ENCODE results near the gene ANAPC7.
"Not testable (repeated sequence)": the region's sequence is repeated elsewhere in the genome, so short reads cannot be mapped to it uniquely, and the experiment has no call there.

Gene ANAPC7

DNA sequence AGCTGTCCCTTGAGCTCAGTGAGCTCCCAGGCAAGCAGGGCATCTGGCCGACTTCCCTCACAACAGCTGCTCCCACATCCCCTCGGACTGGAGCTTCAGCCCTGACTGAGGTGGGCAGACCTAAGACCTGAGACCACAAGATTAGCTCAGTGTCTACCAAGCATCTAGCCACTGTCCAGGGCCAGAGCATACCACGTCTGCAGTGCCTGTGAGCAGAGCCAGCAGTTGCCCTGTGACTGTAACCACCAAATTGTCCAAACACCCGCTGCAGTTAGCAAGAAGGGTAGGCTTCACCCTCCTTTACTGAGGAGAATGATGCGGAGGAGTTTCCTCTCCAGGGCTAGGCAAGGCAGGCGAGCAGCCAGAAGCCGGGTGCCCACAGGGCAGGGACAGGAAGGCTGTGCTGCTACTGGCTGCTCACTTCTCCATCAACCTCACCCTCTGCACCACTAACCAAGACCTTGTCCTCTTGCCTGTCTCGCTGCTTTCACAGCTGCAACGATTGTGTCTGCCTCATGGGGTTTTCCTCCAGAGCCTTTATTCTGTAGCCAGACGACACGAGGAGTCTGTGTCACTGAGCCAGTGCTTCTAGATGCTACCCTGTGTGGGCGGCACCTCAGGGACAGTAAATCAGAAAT, 53.9 kb downstream of the ANAPC7 start:
- in situ Hi-C loops (cut with MboI; ENCODE audit: low sequenced_read_pairs) = no loop called here

DNA sequence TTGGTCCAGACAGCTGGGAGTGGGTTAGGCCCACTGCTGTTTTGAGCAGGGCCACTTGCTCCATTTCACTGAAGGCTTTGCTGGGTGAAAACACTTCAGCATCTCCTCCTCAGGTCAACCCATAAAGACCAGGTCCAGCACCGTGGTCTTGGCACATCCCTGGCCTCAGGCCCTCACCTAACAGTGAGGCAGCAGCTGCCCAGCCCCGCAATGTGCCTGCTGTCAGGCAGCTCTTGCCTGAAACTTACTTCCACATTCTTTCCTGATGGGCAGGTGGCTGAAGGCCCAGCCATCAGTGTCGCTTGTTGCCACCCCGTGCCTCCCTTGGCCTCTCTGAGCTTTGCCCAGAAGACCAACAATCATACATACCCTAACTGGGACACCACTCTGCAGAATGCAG, 54.4 kb downstream of the ANAPC7 start:
- in situ Hi-C loops (cut with MboI; ENCODE audit: low sequenced_read_pairs) = no loop called here

DNA sequence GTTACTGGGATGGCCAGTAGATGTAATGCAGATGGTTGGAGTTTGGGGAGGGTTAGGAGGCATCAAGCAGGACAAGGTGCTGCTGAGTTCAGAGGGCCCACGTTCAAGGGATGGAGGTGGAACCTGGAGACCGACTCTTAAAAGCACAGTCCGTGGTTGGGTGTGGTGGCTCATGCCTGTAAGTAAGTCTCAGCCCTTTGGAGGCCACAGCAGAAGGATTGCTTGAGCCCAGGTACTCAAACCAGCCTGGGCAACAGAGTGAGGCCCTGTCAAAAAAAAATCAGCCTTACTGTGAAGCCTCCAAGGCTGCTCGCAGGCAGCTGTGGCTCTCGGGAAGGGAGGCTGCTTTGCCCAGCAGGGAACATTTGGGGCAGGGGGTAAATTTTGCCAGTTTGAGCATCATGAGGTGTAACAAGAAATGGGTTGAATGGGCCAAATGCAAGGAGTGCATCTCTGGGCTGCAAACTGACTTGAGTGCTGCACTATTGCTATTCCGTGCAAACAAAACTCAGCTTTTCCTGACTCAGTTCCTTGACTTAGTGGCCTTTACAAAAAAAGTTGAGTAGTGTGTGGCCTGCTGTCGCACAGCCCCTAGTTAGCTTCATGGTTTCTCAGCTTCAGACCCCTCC, 55.0 kb downstream of the ANAPC7 start:
- in situ Hi-C loops (cut with MboI; ENCODE audit: low sequenced_read_pairs) = no loop called here

DNA sequence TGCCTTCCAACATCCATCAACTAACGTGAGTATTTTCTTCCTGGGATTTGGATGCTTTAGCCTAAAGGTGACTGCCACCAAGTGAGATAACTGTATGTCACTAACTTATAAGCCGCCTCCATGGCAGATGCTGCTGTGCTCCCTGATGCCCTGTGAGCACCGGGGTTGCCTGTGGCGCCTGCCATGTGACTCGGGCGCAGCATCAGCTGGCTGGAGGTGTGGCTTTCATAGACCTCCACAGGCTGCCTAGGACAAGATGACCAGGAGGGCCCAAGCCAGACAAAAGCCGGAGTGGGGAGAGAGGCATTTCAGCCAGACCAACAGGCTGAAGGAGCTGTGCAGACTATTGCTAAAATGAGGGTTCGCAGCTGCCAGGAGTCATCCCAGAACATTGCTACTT, 55.7 kb downstream of the ANAPC7 start:
- in situ Hi-C loops (cut with MboI; ENCODE audit: low sequenced_read_pairs) = no loop called here

DNA sequence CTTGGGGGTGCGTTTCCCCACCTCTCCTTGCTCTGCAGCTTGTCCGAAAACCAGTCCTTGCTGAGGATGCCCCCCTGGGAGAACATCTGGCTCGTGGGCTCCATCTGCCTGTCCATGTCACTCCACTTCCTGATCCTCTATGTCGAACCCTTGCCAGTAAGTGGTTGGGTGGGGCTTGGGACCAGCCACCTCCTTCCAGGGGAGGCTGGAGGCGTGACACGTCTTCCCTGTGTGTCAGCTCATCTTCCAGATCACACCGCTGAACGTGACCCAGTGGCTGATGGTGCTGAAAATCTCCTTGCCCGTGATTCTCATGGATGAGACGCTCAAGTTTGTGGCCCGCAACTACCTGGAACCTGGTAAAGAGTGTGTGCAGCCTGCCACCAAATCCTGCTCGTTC, 57.5 kb downstream of the ANAPC7 start:
- in situ Hi-C loops (cut with MboI; ENCODE audit: low sequenced_read_pairs) = no loop called here

DNA sequence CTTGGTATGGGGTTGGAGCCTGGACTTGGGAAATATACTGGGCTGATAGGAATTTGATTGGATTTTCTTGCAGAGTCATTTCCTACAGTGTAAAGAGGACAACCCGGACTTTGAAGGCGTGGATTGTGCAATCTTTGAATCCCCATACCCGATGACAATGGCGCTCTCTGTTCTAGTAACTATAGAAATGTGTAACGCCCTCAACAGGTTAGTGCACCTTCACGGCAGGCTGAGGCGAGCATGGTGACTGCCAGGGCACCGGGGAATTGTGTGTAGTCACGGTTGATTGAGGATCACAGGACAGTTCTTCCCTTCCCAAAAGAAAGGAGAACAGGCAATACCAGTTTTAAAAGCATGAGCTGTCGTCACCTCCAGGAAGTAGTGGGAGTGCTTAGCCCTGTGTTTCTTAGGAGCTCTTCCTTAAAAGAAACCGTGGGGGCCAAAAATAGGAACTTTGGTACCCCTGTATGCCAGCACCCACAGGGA, 58.3 kb downstream of the ANAPC7 start:
- in situ Hi-C loops (cut with MboI; ENCODE audit: low sequenced_read_pairs) = no loop called here

DNA sequence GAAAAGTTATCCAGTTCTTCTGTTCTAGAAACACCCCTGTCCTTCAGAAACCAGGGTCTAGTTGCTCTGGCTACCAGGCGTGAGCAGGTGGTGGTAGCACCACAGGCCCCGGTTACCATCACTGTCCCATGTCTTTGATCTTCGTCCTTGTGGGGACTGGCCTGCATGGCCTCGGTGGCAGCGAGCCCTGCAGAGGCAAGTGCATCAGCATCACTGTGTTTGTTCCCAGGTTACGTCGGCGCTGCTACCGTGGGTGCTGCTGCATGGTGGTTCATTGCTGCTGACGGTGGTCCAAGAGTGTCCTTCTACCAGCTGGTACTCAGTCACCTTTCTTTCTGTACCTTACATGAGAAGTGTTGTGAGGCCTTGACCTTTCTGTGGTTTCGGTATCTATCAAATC, 58.9 kb downstream of the ANAPC7 start:
- in situ Hi-C loops (cut with MboI; ENCODE audit: low sequenced_read_pairs) = no loop called here

DNA sequence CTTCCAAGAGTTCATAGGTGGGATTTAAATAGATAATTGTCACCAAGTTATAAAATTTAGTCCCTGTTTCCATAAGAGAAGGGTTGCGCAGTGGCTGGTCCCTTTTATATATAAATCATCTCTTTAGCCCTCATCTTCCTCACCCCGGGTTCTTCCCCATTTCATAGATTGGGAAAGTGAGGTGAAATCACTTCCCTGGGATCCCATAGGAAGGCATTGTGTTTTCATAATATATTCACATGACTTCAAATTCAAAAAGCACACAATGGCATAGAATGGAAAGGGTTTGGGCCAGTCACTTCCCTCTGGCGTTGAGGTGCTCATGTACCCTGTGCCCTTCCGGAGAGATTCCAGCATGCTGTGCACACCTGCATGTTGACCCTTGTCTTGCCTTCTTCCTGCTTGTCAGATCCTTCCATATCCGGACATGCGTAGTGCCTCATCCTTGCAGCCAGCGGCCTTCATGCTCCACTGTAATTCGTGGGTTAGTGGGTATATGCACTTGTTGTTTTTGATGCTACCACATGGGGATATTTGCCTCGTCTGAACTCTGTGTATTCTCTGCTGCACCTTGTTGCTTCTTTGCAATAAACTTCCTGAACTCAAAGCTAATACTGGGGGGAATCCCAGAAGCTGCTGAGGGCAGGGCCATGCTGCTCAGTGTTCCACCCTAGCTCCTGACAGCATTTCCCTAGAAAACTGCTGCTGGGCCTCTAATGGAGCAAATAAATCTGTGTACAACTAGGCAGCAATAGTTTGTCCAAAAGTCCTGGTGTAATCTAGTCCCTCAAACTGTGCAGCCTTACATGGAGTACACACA, 59.6 kb downstream of the ANAPC7 start:
- in situ Hi-C loops (cut with MboI; ENCODE audit: low sequenced_read_pairs) = no loop called here

DNA sequence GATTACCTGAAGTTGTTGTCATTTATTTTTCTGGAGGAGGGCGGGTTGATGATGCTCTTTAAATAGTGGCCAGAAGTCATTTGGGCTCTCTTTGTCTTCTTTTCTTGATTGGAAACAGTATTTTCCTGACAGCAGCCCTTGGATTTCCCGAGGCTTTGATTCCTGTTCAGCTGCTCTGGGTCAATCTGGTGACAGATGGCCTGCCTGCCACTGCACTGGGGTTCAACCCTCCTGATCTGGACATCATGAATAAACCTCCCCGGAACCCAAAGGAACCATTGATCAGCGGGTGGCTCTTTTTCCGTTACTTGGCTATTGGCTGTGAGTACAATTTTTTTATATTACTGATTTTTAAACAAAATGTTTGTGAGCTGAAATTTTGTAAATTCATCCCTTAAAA, 60.4 kb downstream of the ANAPC7 start:
- in situ Hi-C loops (cut with MboI; ENCODE audit: low sequenced_read_pairs) = no loop called here

DNA sequence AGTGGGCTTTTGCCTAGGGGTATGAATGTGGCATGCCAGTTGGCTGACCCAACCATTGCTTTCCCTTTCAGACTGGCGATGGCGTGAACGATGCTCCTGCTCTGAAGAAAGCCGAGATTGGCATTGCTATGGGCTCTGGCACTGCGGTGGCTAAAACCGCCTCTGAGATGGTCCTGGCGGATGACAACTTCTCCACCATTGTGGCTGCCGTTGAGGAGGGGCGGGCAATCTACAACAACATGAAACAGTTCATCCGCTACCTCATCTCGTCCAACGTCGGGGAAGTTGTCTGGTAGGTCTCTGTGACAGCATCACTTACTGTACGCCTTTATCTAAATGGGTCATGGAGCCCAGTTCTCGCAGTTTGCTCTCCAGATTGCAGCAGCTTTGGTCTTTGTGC, 61.4 kb downstream of the ANAPC7 start:
- in situ Hi-C loops (cut with MboI; ENCODE audit: low sequenced_read_pairs) = no loop called here

DNA sequence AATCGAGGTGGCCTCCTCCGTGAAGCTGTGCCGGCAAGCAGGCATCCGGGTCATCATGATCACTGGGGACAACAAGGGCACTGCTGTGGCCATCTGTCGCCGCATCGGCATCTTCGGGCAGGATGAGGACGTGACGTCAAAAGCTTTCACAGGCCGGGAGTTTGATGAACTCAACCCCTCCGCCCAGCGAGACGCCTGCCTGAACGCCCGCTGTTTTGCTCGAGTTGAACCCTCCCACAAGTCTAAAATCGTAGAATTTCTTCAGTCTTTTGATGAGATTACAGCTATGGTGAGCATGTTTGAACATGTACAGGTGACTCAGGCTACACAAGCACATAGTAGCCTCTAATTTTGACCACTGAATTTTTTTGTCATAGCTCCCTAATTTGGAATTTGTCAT, 62.8 kb downstream of the ANAPC7 start:
- in situ Hi-C loops (cut with MboI; ENCODE audit: low sequenced_read_pairs) = no loop called here

DNA sequence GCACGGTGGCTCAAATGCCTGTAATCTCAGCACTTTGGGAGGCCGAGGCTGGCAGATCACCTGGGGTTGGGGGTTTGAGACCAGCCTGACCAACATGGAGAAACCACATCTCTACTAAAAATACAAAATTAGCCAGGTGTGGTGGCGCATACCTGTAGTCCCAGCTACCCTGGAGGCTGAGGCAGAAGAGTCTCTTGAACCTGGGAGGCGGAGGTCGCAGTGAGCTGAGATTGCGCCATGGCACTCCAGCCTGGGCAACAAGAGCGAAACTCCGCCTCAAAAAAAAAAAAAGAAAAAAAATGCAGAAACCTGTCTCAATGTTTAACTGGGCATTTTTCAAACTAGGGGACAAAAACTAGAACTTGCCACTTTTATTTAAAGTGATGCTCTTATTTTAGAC, 63.2 kb downstream of the ANAPC7 start:
- in situ Hi-C loops (cut with MboI; ENCODE audit: low sequenced_read_pairs) = not testable (repeated sequence)

DNA sequence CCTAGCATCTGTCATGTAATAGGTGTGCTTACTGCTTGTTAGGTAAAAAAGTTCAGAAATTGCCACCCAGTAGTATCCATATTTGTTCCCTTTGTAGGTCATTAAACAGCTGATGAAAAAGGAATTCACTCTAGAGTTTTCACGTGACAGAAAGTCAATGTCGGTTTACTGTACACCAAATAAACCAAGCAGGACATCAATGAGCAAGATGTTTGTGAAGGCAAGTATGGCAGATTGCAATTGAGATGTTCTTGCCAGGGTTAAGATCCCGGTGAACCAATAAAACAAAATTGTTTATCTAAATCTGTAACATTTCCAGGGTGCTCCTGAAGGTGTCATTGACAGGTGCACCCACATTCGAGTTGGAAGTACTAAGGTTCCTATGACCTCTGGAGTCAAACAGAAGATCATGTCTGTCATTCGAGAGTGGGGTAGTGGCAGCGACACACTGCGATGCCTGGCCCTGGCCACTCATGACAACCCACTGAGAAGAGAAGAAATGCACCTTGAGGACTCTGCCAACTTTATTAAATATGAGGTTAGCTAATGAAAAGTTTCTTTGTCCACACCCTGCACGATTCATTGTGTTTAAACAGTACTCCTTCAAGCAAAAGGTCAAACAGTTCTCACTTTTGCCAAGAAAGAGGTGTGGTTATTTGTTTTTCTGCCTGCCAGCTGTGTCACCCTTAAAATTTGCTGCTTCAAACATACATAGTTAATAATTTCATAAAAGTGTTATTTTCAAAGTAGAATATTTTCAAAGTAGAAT, 64.1 kb downstream of the ANAPC7 start:
- in situ Hi-C loops (cut with MboI; ENCODE audit: low sequenced_read_pairs) = no loop called here

DNA sequence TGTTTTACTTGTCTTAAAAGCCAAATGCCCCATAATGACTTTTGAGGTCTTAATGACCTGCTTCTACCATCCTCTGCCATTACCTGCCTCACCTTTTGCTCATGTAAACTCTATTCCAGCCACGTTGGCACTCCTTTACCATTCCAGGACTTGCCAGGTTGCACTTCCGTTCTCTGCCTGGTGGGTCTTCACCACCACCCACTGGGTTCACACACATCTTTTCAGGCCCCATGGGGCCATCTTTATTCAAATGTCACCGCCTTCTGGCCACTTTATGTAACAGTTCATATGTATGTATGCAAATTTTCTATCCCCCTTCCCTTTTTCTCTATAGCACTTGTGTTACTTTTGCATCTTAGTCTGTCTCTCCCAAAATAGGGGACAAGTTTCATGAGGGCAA, 64.8 kb downstream of the ANAPC7 start:
- in situ Hi-C loops (cut with MboI; ENCODE audit: low sequenced_read_pairs) = no loop called here

DNA sequence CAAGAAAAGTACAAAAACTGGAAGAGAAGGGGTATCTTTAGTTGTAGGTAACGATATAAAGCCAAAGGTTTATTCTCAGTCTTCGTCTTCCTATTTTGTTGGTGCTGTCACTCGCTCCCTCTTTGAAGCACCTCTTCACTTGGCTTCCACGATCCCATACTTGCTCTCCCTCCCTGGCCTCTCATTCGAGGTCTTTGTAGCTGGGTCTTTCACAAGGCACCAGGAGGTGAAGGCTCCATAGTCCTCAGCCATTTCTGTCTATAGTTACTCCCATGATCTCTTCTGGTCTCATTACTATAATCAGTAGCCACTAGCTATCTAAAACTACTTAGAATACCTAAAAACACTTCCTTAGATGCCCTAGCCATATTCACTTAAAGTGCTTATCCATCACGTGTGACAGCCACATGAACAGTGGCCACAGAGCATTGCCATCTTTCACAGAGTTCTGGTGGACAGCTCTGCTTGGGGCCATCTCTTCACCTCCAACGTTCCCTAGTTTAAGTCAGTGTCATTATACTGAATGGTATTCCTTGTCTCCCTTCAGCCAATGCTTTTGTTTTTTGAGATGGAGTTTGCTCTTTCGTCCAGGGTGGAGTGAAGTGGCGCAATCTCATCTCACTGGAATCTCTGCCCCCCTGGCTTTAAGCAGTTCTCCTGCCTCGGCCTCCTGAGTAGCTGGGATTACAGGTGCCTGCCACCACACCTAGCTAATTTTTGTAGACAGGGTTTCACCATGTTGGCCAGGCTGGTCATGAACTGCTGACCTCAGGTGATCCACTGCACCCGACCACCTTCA, 65.4 kb downstream of the ANAPC7 start:
- in situ Hi-C loops (cut with MboI; ENCODE audit: low sequenced_read_pairs) = no loop called here

DNA sequence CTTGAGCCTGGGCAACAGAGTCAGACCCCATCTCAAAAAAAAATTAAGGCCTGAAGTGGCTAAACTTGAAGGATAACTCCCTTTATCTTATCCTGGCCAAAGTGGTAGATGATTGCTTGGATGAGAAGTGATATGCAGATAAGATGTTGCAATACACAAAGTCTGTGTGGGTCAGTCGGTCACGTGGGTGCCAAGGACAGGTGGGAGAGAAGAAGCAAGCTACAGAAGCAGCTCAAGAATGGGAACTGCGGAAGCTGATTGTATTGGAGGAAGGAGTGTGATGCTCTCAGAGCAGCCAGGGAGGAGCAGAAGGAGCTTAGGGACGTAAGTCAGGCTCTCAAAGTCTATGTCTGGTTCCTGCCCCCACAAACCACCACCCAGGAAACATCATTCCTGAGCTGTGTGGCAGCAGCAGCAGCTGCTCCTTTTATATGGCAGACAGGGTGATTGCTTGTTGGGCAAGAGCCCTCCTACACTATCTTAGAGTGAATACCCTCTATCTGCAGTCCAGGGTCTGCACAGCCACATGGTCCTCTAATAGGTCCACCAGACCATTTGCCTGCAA, 67.9 kb downstream of the ANAPC7 start:
- in situ Hi-C loops (cut with MboI; ENCODE audit: low sequenced_read_pairs) = no loop called here

DNA sequence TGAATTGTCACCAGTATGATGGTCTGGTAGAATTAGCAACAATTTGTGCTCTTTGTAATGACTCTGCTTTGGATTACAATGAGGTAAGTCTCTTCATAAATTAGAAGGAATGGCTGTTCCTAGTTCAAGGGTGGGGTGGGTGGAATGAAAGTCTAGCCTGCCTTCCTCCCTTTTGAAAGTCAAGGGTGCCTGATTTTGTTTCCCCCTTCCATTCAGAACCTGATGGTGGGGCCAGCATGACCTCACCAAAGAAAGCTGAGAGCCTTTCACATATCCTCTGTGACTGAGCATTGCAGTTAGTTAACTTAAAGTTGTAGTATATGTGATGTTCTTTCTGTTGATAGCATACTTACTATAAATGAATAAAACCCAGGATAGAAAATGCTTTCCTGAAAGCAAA, 70.3 kb downstream of the ANAPC7 start:
- in situ Hi-C loops (cut with MboI; ENCODE audit: low sequenced_read_pairs) = no loop called here

DNA sequence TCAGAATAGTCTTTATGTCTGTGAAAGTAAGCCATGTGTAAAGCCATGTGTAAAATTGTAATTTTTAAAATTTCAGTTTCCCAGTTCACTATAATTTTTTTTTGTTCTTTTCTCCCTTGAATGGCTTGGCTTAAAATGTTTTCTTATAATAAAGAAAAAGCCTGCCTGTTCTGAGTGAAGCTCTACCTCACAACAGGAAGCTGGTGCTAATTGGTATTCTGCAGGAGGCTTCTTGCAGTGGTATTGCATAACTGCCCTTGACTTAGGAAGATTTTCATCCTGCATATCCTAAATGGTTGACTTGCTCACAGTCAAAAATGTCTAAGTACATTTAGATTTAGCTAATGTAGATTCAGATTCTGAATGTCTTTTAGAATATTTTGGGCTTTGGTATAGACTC, 73.0 kb downstream of the ANAPC7 start:
- in situ Hi-C loops (cut with MboI; ENCODE audit: low sequenced_read_pairs) = no loop called here

DNA sequence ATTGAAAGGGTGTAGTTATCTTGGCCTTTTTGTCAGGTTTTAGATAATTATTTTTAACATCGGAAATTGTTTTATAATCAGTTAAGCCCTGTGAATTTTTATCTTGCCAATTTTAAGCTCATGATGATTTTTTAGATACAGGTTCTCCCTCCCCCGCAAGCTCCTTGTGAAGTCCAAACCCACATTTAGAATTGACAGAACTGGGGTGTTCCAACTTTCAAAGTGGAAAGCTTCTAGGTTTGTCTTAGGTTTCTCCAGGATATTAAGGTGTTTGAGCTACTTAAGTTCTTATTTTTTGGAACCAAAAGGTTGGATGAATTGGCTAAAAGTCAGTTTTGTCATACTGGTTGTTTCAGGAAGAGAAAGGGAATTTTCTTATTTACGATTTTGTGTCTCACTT, 73.4 kb downstream of the ANAPC7 start:
- in situ Hi-C loops (cut with MboI; ENCODE audit: low sequenced_read_pairs) = no loop called here

DNA sequence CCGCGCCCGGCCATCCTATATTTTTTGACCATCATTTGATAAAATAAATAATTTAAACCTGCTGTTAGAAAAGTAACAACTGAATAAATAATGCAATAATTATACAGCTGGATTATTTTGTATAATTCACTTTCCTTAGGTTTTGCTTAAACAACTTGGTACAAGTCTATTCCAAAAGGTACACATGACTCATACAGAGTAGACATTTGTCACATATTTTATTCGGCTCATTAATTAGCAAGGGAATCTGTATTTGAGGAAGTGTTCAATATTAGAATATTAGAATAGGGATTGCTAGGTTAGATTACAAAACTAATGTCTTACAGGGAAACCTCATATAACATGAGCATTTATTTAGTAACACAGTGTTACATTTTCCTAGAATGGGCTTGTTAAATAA, 73.8 kb downstream of the ANAPC7 start:
- in situ Hi-C loops (cut with MboI; ENCODE audit: low sequenced_read_pairs) = no loop called here
